ENCODE results near the gene ANKRD11.
"Not testable (repeated sequence)": the region's sequence is repeated elsewhere in the genome, so short reads cannot be mapped to it uniquely, and the experiment has no call there.

ANKRD11 gene

GRCh38 chr16:89376812-89377452 lies 113.4 kb downstream of the ANKRD11 start:
- no peak for DNase-seq

GRCh38 chr16:89375686-89376085 lies 114.7 kb downstream of the ANKRD11 start:
- no peak for DNase-seq

GRCh38 chr16:89375021-89375420 lies 115.3 kb downstream of the ANKRD11 start:
- no peak for DNase-seq

- no peak for DNase-seq
Observed at GRCh38 chr16:89374393-89374960, 115.9 kb downstream of the ANKRD11 start.

- no peak for DNase-seq
Observed at GRCh38 chr16:89373355-89374110, 116.8 kb downstream of the ANKRD11 start.

DNA sequence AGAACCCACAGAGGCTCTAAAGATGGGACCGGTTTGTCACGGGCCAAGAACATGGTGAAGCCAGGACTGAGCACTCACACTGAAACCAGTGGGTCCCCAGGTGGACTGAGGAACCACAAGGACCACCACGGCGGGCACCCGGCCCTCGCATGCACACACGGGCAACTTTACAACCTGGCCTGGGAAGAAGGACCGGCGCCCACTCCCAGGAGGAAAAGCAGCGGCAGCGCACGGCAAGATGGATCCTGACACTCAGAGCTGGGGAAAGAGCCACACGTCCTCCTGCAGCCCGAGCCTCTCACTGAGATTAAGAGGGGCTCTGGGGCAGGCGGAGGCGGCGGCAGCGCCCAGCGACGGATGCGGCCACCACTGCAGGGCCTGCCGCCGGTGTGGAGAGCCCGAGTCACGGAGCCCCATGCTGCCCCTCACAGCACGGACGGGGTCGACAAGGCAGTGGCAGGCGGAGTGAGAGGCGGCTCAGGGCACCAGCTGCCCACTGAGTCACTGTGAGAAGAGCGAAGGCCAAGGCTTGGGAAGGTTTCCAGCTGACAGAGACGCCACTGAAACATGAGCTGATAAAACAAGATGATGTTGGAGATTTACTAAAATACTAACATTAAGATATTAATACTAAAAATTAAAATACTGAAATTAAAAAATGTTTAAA lies 118.3 kb downstream of the ANKRD11 start:
- no peak for DNase-seq

GRCh38 chr16:89371386-89371785 lies 119.0 kb downstream of the ANKRD11 start:
- DNase-seq: no peak

DNA sequence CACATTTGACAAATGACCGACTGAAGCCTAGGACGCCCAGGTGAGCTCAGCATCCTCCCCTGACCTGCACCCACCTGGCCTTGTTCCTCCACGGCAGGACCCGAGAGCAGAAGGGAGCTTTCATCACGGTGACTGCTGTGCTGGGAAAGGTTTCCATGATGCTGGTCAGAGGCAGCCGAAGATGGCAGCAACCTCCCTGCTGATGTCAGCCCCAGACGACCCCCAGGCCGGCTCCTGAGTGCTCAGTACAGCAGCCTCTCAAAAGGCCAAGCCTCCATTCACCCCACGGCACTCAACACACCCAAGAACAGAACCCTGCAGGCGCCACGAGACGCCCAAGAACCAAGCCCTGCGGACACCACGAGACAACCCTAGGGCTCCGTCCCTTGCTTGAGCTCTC lies 119.8 kb downstream of the ANKRD11 start:
- DNase-seq: no peak

GRCh38 chr16:89370081-89370511 lies 120.3 kb downstream of the ANKRD11 start:
- no peak for DNase-seq

DNA sequence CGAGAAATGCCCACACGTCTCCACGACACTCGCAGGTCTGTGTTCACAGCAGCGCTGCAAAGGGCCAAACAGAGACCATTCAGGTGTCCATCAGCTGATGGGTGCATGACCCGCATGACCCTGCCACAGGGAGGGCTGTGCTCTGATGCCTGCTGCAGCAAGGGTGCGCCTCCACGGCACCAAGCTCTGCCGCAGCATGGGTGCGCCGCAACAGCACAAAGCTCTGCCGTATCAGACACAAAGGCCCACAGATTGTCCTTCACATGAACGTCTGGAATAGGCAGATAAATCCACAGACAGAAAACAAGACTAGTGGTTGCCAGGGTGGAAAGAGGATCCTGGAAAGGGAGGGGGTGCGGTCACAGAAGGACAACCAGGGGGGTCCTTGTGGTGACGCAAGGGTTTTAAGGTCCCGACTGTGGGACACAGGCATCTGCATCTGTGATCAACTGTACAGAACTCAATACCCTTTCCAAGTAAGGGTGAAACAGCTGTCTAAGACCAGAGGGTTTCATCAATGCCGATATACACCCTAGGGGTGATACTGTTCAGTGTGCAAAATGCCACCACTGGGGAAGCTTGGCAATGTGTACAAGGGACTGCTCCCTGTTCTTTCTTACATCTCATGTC lies 121.0 kb downstream of the ANKRD11 start:
- DNase-seq: no peak

- no peak for DNase-seq
Observed at GRCh38 chr16:89368604-89369249, 121.6 kb downstream of the ANKRD11 start.

GRCh38 chr16:89367538-89367915 lies 122.8 kb downstream of the ANKRD11 start:
- DNase-seq: no peak

DNA sequence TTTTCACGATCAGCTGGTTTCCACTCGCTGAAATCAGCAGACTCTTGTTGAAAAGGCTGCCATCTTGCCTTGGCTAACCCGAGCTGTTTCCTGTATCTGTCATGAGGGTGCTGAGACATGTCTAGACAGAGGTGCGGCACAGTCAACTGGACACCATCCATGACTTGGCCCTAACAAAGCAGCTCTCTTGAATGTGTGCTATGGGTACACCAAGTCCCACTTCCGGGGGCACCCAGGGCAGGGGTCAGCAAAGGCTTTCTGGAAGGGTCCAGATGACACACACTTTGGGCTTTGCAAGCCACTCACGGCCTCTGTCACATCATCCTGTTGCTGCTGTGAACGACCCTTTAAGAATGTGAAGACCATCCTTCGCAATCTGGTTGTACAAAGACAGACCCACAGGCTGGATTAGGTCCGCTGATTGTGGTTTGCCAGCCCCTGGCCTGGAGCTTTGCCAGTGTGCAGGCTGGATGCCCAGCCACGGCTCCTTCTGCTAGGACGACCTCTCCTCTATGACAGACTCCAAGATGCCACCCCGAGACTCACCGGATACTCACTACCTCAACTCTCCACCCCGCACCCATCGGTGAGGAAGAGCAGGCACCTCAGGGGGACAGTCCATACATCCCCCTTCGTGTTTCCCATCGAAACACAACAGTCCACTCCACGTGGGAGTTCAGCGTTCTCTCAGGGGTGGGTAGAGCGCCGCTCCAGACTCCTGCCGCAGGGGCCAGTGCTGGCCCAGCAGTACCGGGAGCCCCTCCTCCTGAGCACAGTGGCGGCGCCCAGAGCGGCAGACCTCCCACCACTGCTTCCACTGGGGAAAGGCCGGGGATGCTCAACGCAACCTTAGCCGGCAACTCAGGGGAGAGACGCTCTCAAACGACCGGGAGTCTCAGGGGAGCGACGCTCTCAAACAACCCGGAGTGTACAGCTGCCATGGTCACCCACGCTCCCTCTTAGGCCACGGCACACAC lies 123.5 kb downstream of the ANKRD11 start:
- no peak for DNase-seq

DNA sequence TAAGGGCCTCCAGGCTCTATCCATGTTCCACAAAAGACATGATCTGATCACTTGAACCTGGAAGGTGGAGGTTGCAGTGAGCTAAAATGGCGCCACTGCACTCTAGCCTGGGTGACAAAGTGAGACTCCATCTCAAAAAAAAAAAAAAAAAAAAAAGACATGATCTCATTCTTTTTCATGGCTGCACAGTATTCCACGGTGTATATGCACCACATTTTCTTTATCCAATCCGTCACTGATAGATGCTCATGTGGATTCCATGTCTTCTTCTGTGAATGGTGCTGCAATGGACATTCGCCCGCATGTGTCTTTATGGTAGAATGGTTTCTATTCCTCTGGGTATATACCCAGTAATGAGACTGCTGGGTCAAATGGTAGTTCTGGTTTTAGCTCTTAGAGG lies 124.4 kb downstream of the ANKRD11 start:
- no peak for DNase-seq

GRCh38 chr16:89365044-89365467 lies 125.3 kb downstream of the ANKRD11 start:
- no peak for DNase-seq

DNA sequence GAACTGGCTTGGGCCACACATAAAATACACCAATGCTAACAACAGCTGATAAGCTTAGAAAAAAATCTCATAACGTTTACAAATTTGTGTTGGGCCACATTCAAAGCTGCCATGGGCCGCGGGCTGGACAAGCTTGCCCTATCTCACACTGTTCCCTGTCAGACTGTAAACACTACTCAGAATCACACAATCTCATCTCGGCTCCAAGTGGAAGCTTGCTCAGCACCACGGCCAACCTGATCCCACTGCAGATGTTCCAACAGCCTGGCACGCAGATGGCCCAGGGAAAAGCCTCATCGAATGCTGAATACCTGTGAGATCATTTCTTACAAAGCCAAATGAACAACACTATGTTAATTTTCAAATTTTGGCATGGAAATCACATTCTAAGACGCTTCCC lies 125.8 kb downstream of the ANKRD11 start:
- no peak for DNase-seq

- no peak for DNase-seq
Observed at GRCh38 chr16:89363621-89364393, 126.6 kb downstream of the ANKRD11 start.

DNA sequence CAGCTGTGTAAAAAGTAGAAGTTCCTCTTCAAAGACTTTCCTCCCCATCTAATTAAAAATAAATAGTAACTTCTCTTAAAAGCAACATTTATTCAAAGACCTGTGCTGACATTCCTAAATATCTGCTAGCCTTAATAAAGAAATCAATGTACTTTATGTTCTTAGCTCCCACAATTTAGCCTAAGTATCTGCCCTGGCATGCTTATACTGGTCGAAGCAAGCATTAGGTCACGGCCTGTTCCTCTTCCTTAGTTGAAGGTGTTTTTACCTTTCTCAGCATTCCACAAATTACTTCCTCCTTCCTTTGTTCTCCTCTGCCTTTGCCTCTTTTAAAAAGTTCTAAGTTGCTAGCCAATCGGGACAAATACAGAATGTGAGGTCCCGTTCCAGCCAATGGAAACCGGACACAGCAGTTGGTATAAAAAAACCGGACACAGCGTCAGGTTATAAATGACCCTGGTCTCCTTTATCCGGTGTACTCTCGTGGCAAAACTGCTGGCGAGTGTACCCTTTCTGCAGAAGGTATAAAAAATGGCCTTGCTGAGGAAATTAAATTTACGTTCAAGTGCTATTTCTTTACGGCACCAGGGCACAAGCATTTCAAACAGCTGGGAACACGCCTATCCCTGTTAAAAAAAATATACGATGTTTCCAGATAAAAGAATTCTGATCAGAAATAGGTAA lies 127.7 kb downstream of the ANKRD11 start:
- not testable (repeated sequence) for DNase-seq

DNA sequence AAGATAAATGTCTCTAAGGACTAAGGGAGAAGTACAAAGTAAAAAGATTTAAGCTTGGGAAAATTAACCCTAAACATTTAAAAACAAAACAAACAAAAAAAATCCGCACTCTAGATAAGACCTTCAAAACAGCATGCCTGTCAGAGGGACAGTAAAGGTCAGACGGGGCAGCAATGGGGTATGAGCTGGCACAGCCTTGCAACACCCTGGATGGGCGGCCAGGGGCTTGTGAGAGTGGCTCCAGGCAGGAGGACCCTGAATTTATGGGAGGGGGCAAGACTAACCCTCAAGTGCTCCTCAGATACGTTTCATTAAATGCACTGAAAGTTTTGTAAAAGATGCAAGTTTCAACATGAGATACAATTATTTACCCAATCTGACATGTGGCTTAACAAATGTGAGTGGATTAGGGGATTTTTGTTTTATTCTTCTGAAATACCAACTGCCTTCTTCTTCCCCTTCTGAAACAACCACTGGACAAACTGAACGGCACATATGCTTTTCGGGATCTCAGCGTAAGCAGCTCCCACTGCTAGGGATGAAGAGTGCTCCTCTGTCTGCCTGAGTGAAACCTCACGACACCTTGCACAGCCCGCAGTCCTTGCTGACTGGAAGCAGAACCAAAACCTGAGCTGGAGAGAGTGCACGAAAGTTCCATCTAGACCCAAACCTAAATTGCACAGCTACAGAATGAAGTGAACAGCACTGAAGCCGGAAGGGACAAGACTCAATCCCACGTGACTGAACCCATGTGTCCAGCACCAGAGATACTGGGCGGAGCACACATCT lies 128.4 kb downstream of the ANKRD11 start:
- DNase-seq: no peak
